GM18505 (cell line): Measurements from ENCODE around the gene NIPSNAP2.
"Not testable (repeated sequence)": the region's sequence is repeated elsewhere in the genome, so short reads cannot be mapped to it uniquely, and the experiment has no call there.

ENCODE experiments used
- ATAC-seq: cut with Tn5 transposase; IDR thresholded peaks from one replicate; pipeline ENCODE4 v1.9.1; 2021; ENCODE audit not compliant: unreplicated experiment
- POLR2A ChIP-seq: IDR thresholded peaks from 4 replicates; pipeline ENCODE4 v1.6.1; 2011; ENCODE audit warnings: borderline replicate concordance; ENCODE audit not compliant: insufficient read depth, insufficient read length; ENCODE audit errors: extremely low read depth

NIPSNAP2 gene

GRCh38 chr7:55964261-55965099 lies at the start of gene NIPSNAP2:
Gene NIPSNAP2 (plus strand): TSS chr7:55964585. CDS start chr7:55964610, 25 bp downstream.
- peak; percentile 82 for ATAC-seq
- peak; percentile 85 for TF ChIP-seq POLR2A

- no peak for TF ChIP-seq POLR2A
- no peak for ATAC-seq
Observed at GRCh38 chr7:55917771-55918170, 46.6 kb upstream of the NIPSNAP2 start.

GRCh38 chr7:55928006-55928767 lies 36.2 kb upstream of the NIPSNAP2 start:
- no peak for ATAC-seq
- TF ChIP-seq POLR2A: no peak

- no peak for TF ChIP-seq POLR2A
- no peak for ATAC-seq
Observed at GRCh38 chr7:55931421-55932151, 32.8 kb upstream of the NIPSNAP2 start.

- no peak for ATAC-seq
- no peak for TF ChIP-seq POLR2A
Observed at GRCh38 chr7:55939514-55940123, 24.8 kb upstream of the NIPSNAP2 start.

GRCh38 chr7:55946545-55946944 lies 17.8 kb upstream of the NIPSNAP2 start:
- no peak for ATAC-seq
- TF ChIP-seq POLR2A: no peak

- peak; percentile 100 for ATAC-seq
- peak; percentile 92 for TF ChIP-seq POLR2A
Observed at GRCh38 chr7:55951637-55952351, 12.6 kb upstream of the NIPSNAP2 start, which contains the start of gene MRPS17. Gene MRPS17 (plus strand): TSS chr7:55951877. CDS start chr7:55953196, 1,319 bp downstream.

GRCh38 chr7:55952352-55952671 lies 12.1 kb upstream of the NIPSNAP2 start:
- not testable (repeated sequence) for ATAC-seq

- ATAC-seq: no peak
- TF ChIP-seq POLR2A: no peak
Observed at GRCh38 chr7:55953707-55954475, 10.5 kb upstream of the NIPSNAP2 start.

- no peak for ATAC-seq
- no peak for TF ChIP-seq POLR2A
Observed at GRCh38 chr7:55957190-55957589, 7.2 kb upstream of the NIPSNAP2 start.

GRCh38 chr7:55962014-55962413 lies 2.4 kb upstream of the NIPSNAP2 start:
- no peak for ATAC-seq
- TF ChIP-seq POLR2A: no peak
